Esophagus squamous epithelium (tissue), 5 donors: ENCODE measurements around the gene REELD1. TPM values are rescaled to one million over a fixed set of nuclear protein-coding genes. Genes with fewer than 3 reads are reported as not detected.

Source experiments
- DNase-seq: peaks from one replicate; lab custom pipeline; 2025; lab: John Stamatoyannopoulos, UW
- H3K27ac ChIP-seq, 4 donors: fragments of 200-600 bp; sonication (generic); one replicate each; pipeline ENCODE4 v1.5.1; 2016 to 2019; ENCODE audit warnings: mild to moderate bottlenecking in 1 of 4
- H3K27me3 ChIP-seq, 4 donors: fragments of 200-600 bp; sonication (generic); 1 replicate in 3 of 4; 2 replicates in 1 of 4; pipeline versions ENCODE4 v1.5.1 to v1.6.0; 2017 to 2021; ENCODE audit warnings: antibody characterized with exemption in 1 of 4
- H3K36me3 ChIP-seq, 3 donors: fragments of 200-600 bp; sonication (generic); one replicate each; pipeline ENCODE4 v1.5.1; 2016 to 2019
- H3K4me1 ChIP-seq, 3 donors: fragments of 200-600 bp; sonication (generic); one replicate each; pipeline ENCODE4 v1.5.1; 2017 to 2019
- H3K4me3 ChIP-seq, 4 donors: fragments of 200-600 bp; sonication (generic); 1 replicate in 3 of 4; 2 replicates in 1 of 4; pipeline ENCODE4 v1.5.1; 2016 to 2019; ENCODE audit warnings: mild to moderate bottlenecking in 2 of 4, moderate library complexity in 1 of 4
- H3K9me3 ChIP-seq, 3 donors: fragments of 200-600 bp; sonication (generic); one replicate each; pipeline ENCODE4 v1.5.1; 2016 to 2019
- POLR2A ChIP-seq, 4 donors: fragments of 450-650 bp; IDR thresholded peaks; one replicate each; pipeline ENCODE4 v1.6.1; 2017; ENCODE audit warnings: antibody characterized with exemption in 4 of 4, mild to moderate bottlenecking in 4 of 4, moderate library complexity in 3 of 4
- WGBS, 2 donors: methylation state at CpG; one replicate each; pipeline ENCODE4 v1.1.5; 2018; 5-methylcytosine and 5-hydroxymethylcytosine counted together
- intact Hi-C: fragments of 100-400 bp; cut with DNase I; formaldehyde crosslinking; loops from one replicate; pipeline ENCODE4 v1.15.0; 2022
- total RNA-seq, 4 donors: library from RNA; depleted of rRNA; stranded (reverse); fragments of >200 nt; gene quantifications; one replicate each; pipeline ENCODE4 v1.1.0, GENCODE V29; 2016
- TF ChIP-seq, protein P1 (sequence below), 6 experiments: fragments of 450-650 bp in 4 of 6; fragments of 200-600 bp in 2 of 6; sonication (generic) in 2 of 6; IDR thresholded peaks; one replicate each; pipeline ENCODE4 v1.5.1; 2016 to 2019; ENCODE audit warnings: antibody characterized with exemption in 6 of 6, mild to moderate bottlenecking in 4 of 6, moderate library complexity in 4 of 6
- donor health status: DM: yes; HTN: yes; CAD: no.

The REELD1 gene
- total RNA-seq, 4 donors from 2014 or later: not detected

DNA sequence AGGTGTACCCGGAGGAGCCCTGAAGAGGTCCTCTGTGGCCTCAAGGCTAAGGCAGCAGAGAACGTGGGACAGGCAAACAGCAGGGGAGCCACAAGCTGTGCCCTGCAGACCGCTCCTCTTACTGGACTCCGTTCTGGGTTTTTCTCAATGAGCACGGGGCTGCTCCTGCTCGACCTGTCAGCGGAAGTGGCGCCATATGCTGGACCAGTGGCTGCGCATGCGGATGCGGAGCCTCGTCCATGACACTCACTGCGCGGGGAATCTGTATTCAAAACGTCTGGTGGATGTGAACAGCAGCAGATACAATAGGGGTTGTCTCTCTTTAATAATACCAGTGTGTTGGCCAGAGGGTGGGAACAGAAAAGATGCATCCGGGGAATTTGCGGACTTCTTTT lies 29.5 kb downstream of the REELD1 start:
- Histone ChIP-seq H3K4me1 (peaks cover 5 to 54% (median 33%) of the 10 kb centered on the region in 3 donors), H3K4me3 (no peak overlapping the region), H3K36me3 (no peaks in the 10 kb centered on the region), H3K9me3 (no peaks in the 10 kb centered on the region), H3K27ac (peak overlapping the region in 2 of 4 donors; percentile 26 to 82), H3K27me3 (no peaks in the 10 kb centered on the region)
- TF ChIP-seq POLR2A (IDR thresholded peaks at IDR 0.05): no peak
- TF ChIP-seq, protein P1, sequence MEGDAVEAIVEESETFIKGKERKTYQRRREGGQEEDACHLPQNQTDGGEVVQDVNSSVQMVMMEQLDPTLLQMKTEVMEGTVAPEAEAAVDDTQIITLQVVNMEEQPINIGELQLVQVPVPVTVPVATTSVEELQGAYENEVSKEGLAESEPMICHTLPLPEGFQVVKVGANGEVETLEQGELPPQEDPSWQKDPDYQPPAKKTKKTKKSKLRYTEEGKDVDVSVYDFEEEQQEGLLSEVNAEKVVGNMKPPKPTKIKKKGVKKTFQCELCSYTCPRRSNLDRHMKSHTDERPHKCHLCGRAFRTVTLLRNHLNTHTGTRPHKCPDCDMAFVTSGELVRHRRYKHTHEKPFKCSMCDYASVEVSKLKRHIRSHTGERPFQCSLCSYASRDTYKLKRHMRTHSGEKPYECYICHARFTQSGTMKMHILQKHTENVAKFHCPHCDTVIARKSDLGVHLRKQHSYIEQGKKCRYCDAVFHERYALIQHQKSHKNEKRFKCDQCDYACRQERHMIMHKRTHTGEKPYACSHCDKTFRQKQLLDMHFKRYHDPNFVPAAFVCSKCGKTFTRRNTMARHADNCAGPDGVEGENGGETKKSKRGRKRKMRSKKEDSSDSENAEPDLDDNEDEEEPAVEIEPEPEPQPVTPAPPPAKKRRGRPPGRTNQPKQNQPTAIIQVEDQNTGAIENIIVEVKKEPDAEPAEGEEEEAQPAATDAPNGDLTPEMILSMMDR (IDR thresholded peaks at IDR 0.05): no peak
- intact Hi-C loops: no loop called here
- no peak for DNase-seq
- 70 to 93% methylated on average over 4 to 8 of the region's 17 CpGs for WGBS, 2 donors

DNA sequence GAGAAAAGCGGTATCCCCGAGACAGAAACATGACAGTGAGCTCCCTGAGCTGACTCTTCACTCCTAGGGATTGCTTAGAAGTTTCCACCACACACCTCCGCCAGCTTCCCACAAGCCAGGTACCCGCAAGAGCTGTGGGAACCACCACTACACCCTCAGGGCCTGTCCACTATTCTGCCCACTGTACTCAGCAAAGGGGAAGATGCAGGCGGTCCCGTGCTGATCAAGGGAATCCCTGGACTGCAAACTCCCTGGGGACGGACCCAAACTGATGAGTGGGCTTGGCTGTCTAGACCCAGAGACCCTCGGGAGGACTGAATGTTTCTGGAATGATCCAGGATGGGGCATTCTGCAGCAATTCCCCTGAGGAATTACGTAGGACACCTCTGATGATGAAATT lies 30.2 kb downstream of the REELD1 start:
- intact Hi-C loops: no loop called here
- Histone ChIP-seq H3K4me3 (no peak overlapping the region), H3K9me3 (no peaks in the 10 kb centered on the region), H3K4me1 (peaks cover 5 to 54% (median 33%) of the 10 kb centered on the region in 3 donors), H3K27me3 (no peaks in the 10 kb centered on the region), H3K36me3 (no peaks in the 10 kb centered on the region), H3K27ac (peak overlapping the region in 3 of 4 donors; percentile 2 to 26 (median 8))
- WGBS, 2 donors: 78 to 86% methylated on average over 5 to 8 of the region's 9 CpGs
- TF ChIP-seq, protein P1 (IDR thresholded peaks at IDR 0.05): no peak
- no peak for TF ChIP-seq POLR2A (IDR thresholded peaks at IDR 0.05)
- no peak for DNase-seq

DNA sequence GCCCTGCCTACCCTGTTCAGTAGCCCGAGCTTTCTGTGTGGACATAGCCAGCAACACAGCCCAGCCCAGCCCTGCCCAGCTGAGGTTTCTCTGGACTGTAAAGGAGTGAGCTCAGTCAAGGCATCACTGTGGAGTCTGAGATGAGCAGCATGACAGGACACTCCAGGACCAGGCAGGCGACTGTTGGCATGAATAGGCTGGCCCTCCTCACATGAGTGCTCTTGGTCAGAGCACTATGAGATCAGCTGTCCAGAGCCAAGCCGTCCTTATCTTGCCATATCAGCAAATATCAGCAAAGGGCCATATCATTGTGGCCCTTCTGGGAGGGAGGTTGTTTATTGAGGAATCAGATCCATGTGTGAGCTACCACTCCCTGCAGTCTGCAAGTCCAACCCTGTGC lies 30.9 kb downstream of the REELD1 start:
- Histone ChIP-seq H3K9me3 (no peaks in the 10 kb centered on the region), H3K27ac (peak overlapping the region in 3 of 4 donors; percentile 1 to 23 (median 1)), H3K36me3 (no peaks in the 10 kb centered on the region), H3K4me3 (no peak overlapping the region), H3K27me3 (no peaks in the 10 kb centered on the region), H3K4me1 (peaks cover 5 to 56% (median 33%) of the 10 kb centered on the region in 3 donors)
- TF ChIP-seq POLR2A (IDR thresholded peaks at IDR 0.05): no peak
- TF ChIP-seq, protein P1 (IDR thresholded peaks at IDR 0.05): no peak
- 44 to 45% methylated on average over 2 to 3 of the region's 3 CpGs for WGBS, 2 donors
- DNase-seq: no peak
- intact Hi-C loops: no loop called here

DNA sequence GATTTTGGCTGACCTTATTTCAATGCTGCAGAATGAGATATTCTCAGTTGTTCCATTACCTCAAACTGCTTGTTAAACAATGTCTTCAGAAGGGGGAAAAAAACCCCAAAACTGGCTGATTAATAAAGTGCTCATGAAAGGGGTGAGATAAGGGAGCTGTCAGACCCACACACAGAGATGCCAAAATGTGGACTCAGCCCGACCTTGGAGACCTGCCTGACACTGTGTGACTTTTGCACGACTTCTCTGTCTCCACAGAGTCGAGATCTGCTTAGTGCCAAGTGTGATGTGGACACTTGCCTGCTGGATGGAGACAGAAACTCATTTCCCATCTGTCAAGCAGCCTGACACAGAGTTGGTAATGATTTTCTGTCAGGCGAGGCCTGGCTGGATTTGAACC lies 31.5 kb downstream of the REELD1 start:
- H3K27me3 ChIP-seq: no peaks in the 10 kb centered on the region
- H3K4me1 ChIP-seq: peaks cover 5 to 62% (median 33%) of the 10 kb centered on the region in 3 donors
- 55 to 58% methylated on average over 2 to 4 of the region's 4 CpGs for WGBS, 2 donors
- H3K9me3 ChIP-seq: no peaks in the 10 kb centered on the region
- H3K36me3 ChIP-seq: no peaks in the 10 kb centered on the region
- TF ChIP-seq POLR2A (IDR thresholded peaks at IDR 0.05): no peak
- TF ChIP-seq, protein P1 (IDR thresholded peaks at IDR 0.05): no peak
- H3K4me3 ChIP-seq: no peak overlapping the region
- intact Hi-C loops: no loop called here
- peak overlapping the region in 2 of 4 donors; percentile 1 to 31 for H3K27ac ChIP-seq
- no peak for DNase-seq

DNA sequence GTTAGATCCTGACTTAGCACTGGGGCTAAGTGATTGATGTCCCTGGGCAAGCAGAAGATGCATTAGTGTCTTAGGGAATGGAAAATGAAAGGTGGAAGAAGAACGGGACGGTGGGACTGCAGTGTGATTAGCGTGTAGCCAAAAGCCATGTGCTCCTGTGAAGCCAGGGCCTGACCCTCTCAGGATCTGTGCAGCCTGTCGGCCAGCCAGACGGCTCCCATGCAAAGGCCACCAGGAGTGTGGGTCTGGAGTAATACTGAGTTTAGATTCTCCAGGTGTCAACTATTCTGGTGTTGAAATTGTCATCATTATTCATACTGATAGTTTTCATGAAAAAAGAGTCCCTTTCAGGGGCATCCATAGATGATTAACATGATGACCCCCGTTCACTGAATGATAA lies 32.0 kb downstream of the REELD1 start:
- no peak overlapping the region for H3K4me3 ChIP-seq
- no peak for TF ChIP-seq POLR2A (IDR thresholded peaks at IDR 0.05)
- TF ChIP-seq, protein P1 (IDR thresholded peaks at IDR 0.05): no peak
- peaks cover 5 to 57% (median 28%) of the 10 kb centered on the region in 3 donors for H3K4me1 ChIP-seq
- no peaks in the 10 kb centered on the region for H3K27me3 ChIP-seq
- H3K36me3 ChIP-seq: no peaks in the 10 kb centered on the region
- H3K9me3 ChIP-seq: no peaks in the 10 kb centered on the region
- intact Hi-C loops: no loop called here
- H3K27ac ChIP-seq: no peak overlapping the region
- no peak for DNase-seq
- 76 to 80% methylated on average over 6 of the region's 6 CpGs for WGBS, 2 donors
